Measurements from ENCODE around the gene KCNQ1. TPM values are rescaled to one million over a fixed set of nuclear protein-coding genes. Genes with fewer than 3 reads are reported as not detected.

Gene KCNQ1
- total RNA-seq, 1 donor from 2014 or later: 52.9 TPM

DNA sequence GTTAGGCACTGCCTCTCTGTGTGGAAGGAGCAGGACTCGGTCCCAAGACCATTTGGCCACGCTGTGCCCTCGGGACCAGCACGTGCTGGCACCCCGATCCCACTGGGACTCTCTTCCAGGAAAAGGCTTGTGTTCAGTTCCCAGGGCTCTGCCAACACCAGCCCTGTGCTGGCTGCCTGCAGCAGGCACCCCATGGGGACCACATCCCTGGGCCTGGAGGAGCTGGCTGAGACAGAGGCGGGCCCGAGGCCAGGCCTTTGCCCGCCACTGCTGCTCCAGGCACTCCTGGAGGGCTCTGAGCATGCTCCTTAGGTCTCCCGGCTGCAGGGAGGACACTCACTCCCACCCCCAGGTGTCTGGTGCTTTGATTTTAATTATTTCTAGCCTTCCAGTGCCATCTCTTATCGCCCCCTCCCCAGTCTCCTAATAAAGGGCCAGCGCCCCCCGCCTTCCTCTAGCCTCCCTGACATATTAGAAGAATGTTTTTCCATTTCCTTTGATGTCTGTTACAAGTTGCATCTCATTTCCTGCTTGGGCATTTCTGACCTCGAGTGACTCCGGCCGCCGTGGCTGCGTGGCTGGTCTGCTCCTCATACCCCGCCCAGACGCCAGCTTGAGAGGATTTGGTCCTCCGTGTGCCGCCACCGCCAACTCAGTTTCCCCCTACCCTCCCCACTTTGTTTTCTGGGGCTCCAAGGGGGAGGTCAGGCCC, 426.3 kb downstream of the KCNQ1 start:
- intact Hi-C loops (cut with DNase I): no loop called here
- ATAC-seq: no peak
- H3K9me3 ChIP-seq: no peaks in the 10 kb centered on the region
- H3K27me3 ChIP-seq: peaks cover 26% of the 10 kb centered on the region
- no peak for DNase-seq
- peaks cover 7% of the 10 kb centered on the region for H3K4me1 ChIP-seq
- no peaks in the 10 kb centered on the region for H3K36me3 ChIP-seq
- H3K4me3 ChIP-seq: no peak overlapping the region
- TF ChIP-seq, protein P1, sequence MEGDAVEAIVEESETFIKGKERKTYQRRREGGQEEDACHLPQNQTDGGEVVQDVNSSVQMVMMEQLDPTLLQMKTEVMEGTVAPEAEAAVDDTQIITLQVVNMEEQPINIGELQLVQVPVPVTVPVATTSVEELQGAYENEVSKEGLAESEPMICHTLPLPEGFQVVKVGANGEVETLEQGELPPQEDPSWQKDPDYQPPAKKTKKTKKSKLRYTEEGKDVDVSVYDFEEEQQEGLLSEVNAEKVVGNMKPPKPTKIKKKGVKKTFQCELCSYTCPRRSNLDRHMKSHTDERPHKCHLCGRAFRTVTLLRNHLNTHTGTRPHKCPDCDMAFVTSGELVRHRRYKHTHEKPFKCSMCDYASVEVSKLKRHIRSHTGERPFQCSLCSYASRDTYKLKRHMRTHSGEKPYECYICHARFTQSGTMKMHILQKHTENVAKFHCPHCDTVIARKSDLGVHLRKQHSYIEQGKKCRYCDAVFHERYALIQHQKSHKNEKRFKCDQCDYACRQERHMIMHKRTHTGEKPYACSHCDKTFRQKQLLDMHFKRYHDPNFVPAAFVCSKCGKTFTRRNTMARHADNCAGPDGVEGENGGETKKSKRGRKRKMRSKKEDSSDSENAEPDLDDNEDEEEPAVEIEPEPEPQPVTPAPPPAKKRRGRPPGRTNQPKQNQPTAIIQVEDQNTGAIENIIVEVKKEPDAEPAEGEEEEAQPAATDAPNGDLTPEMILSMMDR (IDR thresholded peaks at IDR 0.05): no peak
- H3K27ac ChIP-seq: no peak overlapping the region

DNA sequence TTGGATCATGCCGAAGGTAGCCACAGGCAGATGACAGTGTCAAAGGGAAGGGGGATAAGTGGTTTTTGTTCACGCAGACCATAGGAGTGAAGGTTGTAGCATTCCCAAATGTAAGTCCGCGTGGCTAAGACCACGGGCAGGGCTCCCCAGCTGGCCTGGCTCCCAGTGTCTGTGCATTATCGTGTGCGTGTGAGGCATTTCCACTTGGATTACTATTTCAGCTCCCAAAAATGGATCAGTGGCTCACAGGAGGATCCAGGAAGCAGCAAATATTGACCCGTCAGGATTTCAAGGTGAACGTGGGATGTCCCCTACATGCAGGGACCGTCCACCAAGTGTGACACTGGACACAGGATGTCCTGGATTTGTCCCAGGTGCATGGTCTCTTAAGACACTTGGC, 430.2 kb downstream of the KCNQ1 start:
- TF ChIP-seq, protein P1 (IDR thresholded peaks at IDR 0.05): no peak
- Histone ChIP-seq H3K27ac (no peak overlapping the region), H3K4me1 (peaks cover 7% of the 10 kb centered on the region), H3K4me3 (no peak overlapping the region), H3K9me3 (no peaks in the 10 kb centered on the region), H3K27me3 (peaks cover 15% of the 10 kb centered on the region), H3K36me3 (no peaks in the 10 kb centered on the region)
- DNase-seq (no peak), ATAC-seq (no peak)
- intact Hi-C loops (cut with DNase I): no loop called here

DNA sequence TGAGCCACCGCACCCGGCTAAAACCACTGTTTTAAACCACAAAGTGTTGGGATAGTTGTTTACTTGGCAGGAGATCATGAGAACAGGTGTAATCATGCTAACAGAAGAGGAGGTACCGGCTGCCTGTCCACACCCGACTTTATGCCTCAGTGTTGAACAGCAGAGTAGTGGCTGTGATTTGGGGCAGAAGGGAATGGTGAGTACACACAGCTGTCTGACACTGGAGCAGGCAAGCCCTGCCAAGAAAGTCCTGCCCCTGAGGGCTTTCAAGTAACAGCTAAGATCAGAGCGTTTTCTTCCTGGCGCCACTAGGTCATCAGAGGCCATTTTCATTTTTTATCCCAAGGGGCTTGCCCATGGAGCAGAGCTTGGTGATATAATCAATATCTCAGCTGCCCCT, 432.7 kb downstream of the KCNQ1 start:
- TF ChIP-seq, protein P1 (IDR thresholded peaks at IDR 0.05): no peak
- DNase-seq (no peak), ATAC-seq (no peak)
- Histone ChIP-seq H3K27ac (no peak overlapping the region), H3K36me3 (no peaks in the 10 kb centered on the region), H3K9me3 (no peaks in the 10 kb centered on the region), H3K4me1 (peaks cover under 1% of the 10 kb centered on the region), H3K27me3 (no peaks in the 10 kb centered on the region), H3K4me3 (no peak overlapping the region)
- intact Hi-C loops (cut with DNase I): no loop called here

DNA sequence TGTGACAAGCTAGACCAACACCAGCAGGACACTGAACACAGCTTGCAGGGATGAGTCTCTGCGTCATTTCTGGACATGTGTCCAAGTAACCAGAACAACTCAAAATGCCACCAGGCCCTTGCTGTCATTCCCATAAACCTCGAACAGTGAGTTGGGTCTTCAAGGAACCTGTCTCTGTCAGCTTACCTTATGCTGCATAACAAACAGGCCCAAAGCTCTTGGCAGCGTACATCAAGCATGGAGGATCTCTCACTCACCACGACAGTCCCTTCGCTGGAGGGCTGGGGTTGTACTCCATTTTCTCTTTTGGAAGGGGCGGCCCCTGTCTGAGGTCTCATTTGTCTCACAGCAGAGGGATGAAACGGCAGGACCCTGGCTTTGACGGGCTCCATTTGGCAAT, 434.0 kb downstream of the KCNQ1 start:
- no peak for ATAC-seq
- intact Hi-C loops (cut with DNase I): no loop called here
- TF ChIP-seq, protein P1 (IDR thresholded peaks at IDR 0.05): no peak

DNA sequence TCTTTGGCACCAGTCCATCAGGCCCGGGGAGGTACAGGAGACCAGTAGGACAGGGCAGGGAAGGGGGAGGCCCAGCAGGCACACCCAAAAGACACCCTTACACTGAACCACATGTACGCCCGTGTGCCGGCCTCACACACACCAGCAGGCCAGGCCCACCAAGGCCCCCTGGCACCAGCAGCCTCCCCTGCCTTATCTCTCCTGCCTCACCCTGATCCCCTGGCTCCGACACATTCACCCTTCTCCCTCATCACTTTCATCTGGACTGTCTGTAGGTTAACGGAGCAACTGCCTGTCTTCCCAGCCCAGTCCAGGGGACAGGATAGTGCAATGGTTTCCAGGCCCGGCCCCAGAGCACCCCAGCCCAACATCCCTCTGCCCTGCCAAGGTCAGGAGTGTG, 435.8 kb downstream of the KCNQ1 start:
- Histone ChIP-seq H3K4me3 (no peak overlapping the region), H3K27me3 (no peaks in the 10 kb centered on the region), H3K9me3 (no peaks in the 10 kb centered on the region), H3K27ac (no peak overlapping the region), H3K36me3 (no peaks in the 10 kb centered on the region), H3K4me1 (peaks cover 7% of the 10 kb centered on the region)
- DNase-seq (no peak), ATAC-seq (no peak)
- TF ChIP-seq, protein P1 (IDR thresholded peaks at IDR 0.05): no peak
- intact Hi-C loops (cut with DNase I): loop anchor here (10.0 kb wide), 1 partner anchor 76 kb away; no protein-coding TSS in a partner anchor

More for the DNA sequence above, 434.0 kb downstream of the KCNQ1 start:
- Histone ChIP-seq H3K9me3 (no peaks in the 10 kb centered on the region), H3K27me3 (no peaks in the 10 kb centered on the region), H3K4me3 (no peak overlapping the region), H3K36me3 (no peaks in the 10 kb centered on the region), H3K27ac (no peak overlapping the region), H3K4me1 (peaks cover 7% of the 10 kb centered on the region)
- no peak for DNase-seq

All from upper lobe of right lung (tissue), 1 donor.